ENCODE results near the gene SLAMF1.
A peak's percentile ranks its signal among the peaks of the same experiment; 100 is the strongest.

SLAMF1 gene

DNA sequence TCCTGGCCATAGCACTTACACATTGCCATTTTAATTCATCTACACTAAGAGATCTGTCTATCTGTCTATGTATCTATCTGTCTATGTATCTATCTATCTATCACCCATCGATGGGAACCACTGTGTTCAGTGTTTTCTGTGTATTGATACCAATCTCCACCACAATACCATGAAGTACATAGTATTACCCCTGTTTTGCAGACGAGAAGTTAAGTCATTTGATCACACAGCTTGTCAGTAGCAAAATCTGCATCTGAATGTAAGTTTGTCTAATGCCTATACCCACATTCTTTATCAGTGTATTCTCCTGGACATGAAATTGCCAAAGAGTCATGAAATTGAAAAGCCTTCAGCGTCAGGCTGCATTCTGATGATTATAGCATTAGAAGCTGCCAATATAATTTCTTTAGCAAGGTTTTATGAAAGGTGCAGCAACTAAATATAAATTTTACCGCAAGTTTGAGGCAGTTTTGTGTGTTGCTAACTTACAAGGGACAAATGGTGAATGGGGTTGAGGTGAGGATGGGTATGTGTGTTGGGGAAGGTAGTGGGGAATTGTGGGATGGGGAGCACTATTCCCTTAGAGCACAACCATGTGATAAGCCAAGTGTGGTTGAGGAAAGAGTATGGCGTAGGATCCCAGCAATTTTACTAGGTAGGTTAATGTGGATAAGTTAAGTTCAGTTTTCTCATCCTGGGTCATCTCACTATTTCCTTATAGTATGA is 24.2 kb downstream of the SLAMF1 start:
- DNase-seq, result no peak

GRCh38 chr1:160621633-160622413 is 25.0 kb downstream of the SLAMF1 start:
- no peak for DNase-seq

DNA sequence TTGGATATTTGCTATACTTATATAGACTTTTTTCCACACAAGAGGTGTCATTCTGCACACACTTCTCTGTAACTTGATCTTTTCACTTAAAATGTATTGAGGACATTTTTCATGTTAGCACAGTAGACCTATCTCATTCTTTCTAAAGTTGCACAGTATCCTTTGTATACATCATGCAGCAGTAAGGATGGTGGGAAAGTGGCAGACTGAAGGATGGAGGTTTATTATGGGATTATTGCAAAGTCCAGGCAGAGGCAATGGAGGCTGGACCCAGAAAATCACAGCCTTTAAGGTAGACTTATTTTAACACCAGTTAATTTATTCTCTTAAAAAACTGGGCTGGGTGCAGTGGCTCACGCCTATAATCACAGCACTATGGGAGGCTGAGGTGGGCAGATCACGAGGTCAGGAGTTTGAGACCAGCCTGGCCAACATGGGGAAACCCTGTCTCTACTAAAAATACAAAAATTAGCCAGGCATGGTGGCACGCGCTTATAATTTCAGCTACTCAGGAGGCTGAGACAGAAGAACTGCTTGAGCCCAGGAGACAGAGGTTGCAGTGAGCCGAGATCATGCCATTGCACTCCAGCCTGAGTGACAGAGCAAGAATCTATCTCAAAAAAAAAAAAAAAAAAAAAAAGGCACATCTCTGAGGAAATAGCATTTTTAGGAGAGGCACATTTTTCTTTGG is 25.8 kb downstream of the SLAMF1 start:
- no peak for DNase-seq

GRCh38 chr1:160619742-160620277 is 27.0 kb downstream of the SLAMF1 start:
- DNase-seq, result no peak

GRCh38 chr1:160618763-160619274 is 28.0 kb downstream of the SLAMF1 start:
- no peak for DNase-seq

DNA sequence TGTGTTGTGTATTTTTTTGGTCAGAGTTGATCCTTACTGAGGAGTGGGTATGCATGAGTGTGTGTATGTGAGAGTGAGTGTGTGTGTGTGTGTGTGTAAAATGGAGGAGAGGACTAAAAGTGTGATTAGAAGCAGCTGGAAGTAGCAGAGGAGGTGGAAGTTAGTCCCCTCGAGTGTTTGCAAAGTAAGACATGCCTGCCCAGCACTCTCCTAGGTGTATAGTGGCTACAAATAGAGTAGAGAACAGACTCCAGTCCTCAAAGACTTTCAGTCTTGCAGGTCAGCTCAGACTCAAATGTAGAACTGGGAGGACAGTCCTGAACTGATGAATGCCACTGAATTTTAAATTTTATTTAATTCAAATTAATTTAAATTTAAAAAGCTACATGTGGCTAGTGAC is 28.5 kb downstream of the SLAMF1 start:
- DNase-seq, result no peak

- no peak for DNase-seq
These were observed 31.2 kb downstream of the SLAMF1 start for GRCh38 chr1:160615660-160616059.

DNA sequence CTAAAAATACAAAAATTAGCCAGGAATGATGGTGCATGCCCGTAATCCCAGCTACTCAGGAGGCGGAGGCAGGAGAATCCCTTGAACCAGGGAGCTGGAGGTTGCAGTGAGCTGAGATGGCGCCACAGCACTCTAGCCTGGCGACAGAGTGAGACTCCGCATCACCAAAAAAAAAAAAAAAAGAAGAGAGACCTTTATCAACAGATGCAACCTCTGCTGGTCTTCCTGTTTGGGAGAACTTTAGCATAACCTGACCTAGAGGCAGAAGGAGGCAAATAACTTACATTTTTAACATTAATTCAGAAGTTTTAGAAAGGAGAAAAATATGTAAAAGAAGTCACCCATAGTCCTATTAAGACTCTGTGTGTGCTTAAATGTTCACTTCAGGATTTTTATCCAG is 32.4 kb downstream of the SLAMF1 start:
- no peak for DNase-seq

DNA sequence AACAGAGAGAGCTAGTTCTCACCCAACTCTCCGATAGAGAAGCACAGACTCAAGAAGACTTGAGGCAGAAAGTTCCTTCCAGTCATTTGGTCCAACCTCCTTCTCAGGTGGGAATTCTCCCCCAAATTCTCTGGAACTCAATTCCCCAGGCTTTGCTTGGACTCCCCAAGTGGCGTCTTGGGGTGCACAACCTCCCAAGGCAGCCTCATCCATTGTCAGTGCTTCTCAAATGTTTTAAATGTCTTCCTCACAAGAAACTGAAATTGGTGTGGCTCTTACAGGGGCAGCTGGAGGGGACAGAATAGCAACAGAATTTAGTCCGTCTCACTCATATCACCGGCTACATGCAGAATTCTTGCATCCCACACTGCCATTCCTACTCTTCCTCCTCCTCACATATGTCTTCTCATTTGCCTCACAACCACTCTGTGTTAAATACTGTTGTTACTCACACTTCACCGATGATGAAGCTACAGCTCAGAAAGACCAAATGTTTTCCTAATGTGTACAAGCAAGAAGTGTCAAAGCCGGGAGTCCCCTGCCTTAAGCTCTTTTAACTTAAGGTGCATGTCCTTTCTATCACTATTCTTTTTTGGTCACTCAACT is 34.1 kb downstream of the SLAMF1 start:
- DNase-seq, result no peak

- no peak for DNase-seq
These were observed 36.1 kb downstream of the SLAMF1 start for GRCh38 chr1:160610569-160611242.

DNA sequence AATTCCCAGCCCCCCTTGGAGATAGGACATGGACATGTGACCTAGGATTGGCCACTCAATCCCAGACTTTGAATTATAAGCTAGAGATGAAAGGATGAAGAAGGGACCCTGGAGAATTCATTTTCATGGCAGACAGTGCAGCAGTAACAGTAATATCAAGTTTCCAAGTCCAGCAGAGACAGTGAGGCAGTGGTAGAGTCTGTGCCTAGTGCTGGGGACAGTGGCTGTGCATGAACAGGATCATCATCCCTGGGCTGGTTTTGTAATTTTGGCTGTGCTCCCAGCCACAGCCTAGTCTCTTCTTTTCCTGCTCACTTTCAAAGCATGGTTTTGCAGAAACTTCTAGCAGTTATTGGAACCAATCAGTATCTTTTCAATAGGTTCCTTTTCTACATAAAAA is 37.9 kb downstream of the SLAMF1 start:
- no peak for DNase-seq

DNA sequence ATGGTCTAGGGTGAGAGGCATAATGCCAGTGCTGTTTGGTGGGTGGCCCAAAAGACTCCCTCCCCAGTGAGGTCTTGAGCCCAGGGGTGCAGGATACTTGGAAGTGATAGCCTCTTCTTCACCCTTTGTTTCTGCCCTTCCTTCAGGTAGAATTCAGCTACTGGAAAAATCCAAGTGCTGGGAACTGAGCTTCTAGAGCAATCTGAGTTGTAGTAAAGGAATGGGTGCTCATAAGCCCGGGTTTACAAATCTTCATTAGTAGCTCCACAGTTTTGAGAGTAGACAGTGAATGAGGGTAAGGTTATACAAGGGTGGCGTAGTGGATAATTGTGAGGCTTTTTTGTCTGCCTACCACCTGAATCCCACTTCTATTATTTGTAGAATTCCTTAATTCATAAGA is 38.3 kb downstream of the SLAMF1 start:
- no peak for DNase-seq

GRCh38 chr1:160608057-160608456 is 38.8 kb downstream of the SLAMF1 start:
- DNase-seq, result no peak

DNA sequence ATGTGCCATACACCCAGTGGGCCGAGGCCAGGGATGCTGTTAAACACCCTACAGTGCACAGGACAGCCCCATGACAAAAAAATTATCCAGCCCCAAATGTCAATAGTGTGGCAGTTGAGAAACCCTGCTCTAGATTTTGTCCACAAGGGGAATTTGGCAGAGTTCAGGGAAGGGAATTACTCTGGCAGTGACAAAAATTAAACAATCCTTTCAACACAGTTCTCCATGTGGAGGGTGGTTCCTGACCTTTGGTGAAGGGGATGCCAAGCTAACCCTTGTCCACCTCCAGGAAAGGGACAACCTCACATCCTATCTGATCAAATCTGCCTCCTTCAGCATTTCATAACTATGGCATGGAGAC is 39.2 kb downstream of the SLAMF1 start:
- DNase-seq, result no peak

- peak; percentile 25 for DNase-seq
These were observed 39.7 kb downstream of the SLAMF1 start for GRCh38 chr1:160607011-160607671.

DNA sequence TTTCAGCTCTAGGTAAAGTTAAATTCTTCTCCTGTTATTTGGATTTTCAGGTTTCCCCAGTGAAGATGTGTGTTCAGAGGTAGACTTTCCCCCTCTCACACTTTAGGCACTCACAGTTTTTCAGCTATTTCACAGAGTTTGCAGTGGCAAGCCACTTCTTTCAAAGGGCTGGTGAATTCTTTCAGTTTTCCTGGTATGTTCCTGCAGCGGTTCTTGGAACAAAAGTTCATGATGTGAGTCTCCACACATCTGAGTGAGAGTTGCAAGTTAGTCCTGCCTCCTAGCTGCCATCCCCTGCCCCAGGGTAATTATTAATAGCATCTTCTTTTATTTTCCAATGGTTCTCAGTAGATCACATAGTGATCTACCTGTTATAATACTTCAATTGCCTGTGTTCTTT is 40.2 kb downstream of the SLAMF1 start:
- DNase-seq, result no peak

DNA sequence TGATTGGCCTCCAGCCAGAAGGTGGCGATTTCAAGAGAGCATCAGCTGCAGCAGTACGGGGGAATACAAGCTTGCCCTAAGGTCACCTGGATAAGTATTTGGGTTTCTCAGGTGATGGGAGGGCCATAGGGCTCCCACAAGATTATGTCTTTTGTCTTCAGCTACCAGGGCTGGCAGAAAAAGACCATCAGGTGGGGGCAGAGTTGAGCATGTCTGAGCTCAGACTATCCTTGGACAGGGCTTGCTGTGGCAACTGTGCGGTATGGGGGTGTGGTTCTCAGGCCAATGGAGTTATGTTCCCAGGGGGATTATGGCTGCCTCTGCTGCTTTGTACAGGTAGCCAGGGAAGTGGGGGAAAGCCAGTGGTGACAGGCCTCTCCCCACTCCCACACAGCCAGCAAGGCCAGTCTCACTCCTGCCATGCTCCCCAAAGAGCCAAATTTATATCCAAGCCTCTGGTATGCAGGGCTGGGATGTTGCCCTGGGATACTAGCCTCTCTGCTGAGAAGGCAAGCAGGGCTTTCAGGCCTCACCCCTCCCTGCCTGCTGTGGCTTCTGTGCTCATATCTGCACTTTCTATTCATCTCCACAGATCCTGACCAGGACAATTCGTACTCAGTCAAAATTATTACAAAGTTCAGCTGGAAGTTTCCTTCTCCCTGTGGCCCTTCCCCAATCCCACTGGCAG is 40.9 kb downstream of the SLAMF1 start:
- no peak for DNase-seq

GRCh38 chr1:160605205-160605604 is 41.6 kb downstream of the SLAMF1 start:
- DNase-seq, result no peak

DNA sequence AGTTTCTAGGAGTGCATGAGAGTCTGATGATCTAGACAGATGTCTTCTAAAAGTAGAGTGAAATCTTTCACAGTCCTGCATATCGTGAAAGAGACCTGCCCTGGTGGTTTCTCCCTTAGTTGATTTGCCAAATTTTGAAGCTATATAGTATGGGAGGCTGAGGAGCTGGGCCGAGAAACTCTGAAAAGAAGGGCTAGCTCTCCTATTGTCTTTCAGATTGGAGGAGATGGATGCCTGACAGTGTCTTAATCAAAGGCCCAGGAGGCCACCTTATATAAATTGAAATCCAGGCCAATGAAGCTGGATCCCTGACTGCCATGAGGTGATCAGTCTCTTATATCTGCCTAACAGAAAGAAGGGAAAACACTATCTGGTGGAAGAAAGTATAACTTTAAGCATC is 49.1 kb downstream of the SLAMF1 start:
- DNase-seq, result no peak

GRCh38 chr1:160597051-160597450 is 49.8 kb downstream of the SLAMF1 start:
- no peak for DNase-seq

DNA sequence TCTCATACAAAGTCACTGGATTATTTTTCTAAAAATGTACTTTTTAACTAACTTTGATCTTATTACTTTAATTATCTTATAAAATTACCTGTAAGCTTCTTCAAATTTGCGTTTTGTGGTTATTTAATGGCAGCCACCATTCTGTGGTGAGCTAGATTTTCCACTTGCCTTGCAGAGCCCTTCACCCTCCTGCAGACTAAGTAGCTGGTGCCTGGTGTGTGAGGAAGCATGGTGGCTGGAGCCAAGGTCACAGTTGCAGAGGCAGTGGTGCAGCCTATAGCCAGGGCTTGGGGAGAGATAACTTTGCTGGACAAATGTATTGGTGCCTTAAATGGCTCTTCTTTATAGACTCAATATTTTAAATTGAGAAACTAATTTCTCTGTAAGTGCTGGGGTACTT is 56.4 kb downstream of the SLAMF1 start:
- DNase-seq, result no peak

Data from NCI-H510A treated with DMSO at 0.1 percent for 48 hours (cell line).